Measurements from ENCODE around the gene CYP2J2.
"Not testable (repeated sequence)": the region's sequence is repeated elsewhere in the genome, so short reads cannot be mapped to it uniquely, and the experiment has no call there.

CYP2J2 gene

DNA sequence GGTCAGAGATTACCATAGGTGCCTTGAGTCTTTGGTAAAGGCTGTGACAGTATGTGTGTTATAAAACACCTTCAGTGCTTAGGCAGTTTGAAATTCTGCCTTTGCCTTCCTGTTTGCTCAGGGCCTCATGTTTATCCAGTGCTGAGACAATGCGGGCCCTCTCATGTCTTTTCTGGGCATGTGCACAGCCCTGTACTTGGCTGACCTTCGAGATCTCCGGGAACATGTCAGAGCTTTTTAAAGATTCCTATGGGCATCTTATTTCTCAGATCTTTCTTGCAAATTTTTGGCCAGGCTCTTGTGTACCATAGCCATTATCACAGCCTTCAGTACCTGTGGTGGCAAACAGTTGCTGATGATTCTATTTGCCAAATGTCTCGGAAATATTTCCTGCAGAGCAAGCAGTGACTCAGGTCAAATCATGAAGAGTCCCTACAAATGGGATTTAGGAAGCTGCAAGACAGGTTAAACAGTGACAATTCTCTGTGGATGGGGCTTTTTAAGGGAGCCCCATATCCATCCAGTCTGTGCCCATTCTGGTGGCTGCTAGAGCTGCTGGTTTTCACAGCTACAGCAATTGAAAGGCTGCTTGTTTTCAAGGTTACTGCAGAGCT, 69.7 kb downstream of the CYP2J2 start:
- DNase-seq: no peak

DNA sequence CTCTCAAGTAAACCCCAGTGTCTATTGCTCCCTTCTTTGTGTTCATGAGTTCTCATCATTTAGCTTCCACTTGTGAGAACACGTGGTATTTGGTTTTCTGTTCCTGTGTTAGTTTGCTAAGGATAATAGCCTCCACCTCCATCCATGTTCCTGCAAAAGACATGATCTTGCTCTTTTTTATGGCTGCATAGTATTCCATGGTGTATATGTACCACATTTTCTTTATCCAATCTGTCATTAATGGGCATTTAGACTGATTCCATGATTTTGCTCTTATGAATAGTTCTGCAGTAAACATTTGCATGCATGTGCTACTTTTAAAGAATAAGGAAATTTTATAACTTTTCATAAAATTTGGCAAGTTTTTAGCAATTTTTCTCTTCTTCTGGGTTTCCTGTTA, 71.3 kb downstream of the CYP2J2 start:
- DNase-seq: not testable (repeated sequence)

DNA sequence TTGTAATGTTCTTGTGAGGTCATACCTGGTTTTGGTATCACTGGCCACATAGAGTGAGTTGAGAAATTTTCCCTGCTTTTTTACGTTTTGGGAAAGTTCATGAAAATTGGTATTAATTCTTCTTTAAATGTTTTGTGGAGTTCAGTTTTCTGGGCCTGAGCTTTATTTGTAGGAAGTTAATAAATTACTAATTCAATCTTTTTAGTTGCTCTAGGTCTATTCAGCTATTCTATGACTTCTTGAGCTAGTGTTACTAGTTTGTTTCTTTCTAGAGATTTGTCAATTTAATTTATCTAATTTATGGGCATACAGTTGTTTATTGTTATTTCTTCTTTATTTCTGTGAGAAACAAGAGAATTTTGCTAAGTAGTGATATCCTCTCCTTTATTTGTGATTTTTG, 74.5 kb downstream of the CYP2J2 start:
- DNase-seq: no peak

GRCh38 chr1:59846895-59847282, 79.7 kb downstream of the CYP2J2 start:
- no peak for DNase-seq

- DNase-seq: no peak
These were observed 80.2 kb downstream of the CYP2J2 start for GRCh38 chr1:59846209-59846894.

DNA sequence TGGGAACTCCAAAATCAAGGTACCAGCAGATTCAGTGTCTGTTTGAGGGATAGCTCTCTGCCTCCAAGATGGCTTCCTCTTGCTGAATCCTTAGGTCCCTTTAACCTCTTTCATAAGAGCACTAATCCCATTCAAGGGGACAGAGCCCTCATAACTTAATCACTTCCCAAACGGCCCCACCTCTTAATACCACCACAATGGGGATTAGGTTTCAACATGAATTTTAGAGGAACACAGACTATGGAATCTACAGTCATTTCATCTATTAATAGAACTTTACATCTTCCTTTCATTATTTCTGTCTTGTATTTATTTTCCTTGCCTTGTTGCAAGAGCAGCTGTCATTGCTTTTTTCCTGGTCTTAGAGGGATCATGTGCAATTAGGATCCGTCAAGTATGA, 81.5 kb downstream of the CYP2J2 start:
- DNase-seq: no peak
